Keratinocyte (primary cell): ENCODE data around the gene MORN2. TPM values are rescaled to one million over a fixed set of nuclear protein-coding genes. Genes with fewer than 3 reads are reported as not detected.

ENCODE experiments used
- DNase-seq: peaks from one replicate; pipeline ENCODE4 v3.0.0-alpha.2; 2011; ENCODE audit warnings: low read depth, missing footprints, low spot score
- FAIRE-seq: peaks from 2 replicates; lab custom pipeline; 2011; peaks lifted over from hg19 to GRCh38; lab: Jason Lieb, UNC
- H2AFZ ChIP-seq: 2 replicates; pipeline ENCODE4 v1.6.0; 2012; ENCODE audit warnings: low read length, control low read depth, inconsistent platforms; ENCODE audit not compliant: control insufficient read depth
- H3K27ac ChIP-seq: 2 replicates; pipeline ENCODE4 v1.5.1; 2011; ENCODE audit warnings: low read length; ENCODE audit not compliant: control insufficient read depth, insufficient read depth
- H3K27me3 ChIP-seq: 3 replicates; pipeline ENCODE4 v1.6.0; 2011; ENCODE audit warnings: low read length; ENCODE audit not compliant: control insufficient read depth, insufficient read depth; ENCODE audit errors: extremely low read depth
- H3K36me3 ChIP-seq, 2 experiments: 2 replicates in 1 of 2; 3 replicates in 1 of 2; pipeline ENCODE4 v1.5.1; 2011; ENCODE audit warnings: low read length in 2 of 2, mild to moderate bottlenecking in 1 of 2; ENCODE audit not compliant: control insufficient read depth in 2 of 2, insufficient read depth in 2 of 2; ENCODE audit errors: extremely low read depth in 1 of 2
- H3K4me1 ChIP-seq: 3 replicates; pipeline ENCODE4 v1.5.1; 2011; ENCODE audit warnings: low read length; ENCODE audit not compliant: control insufficient read depth, insufficient read depth; ENCODE audit errors: extremely low read depth
- H3K4me2 ChIP-seq: 3 replicates; pipeline ENCODE4 v1.6.0; 2011; ENCODE audit warnings: low read depth, low read length; ENCODE audit not compliant: control insufficient read depth, insufficient read depth; ENCODE audit errors: extremely low read depth
- H3K4me3 ChIP-seq, 3 experiments: fragments of 200-600 bp in 1 of 3; sonication (generic) in 1 of 3; 2 replicates in 2 of 3; 3 replicates in 1 of 3; pipeline ENCODE4 v1.5.1; 2011 to 2016; ENCODE audit warnings: low read length in 3 of 3, mild to moderate bottlenecking in 3 of 3, control low read depth in 2 of 3, inconsistent platforms in 1 of 3, low read depth in 1 of 3, mixed read lengths in 1 of 3, mixed run types in 1 of 3, moderate library complexity in 1 of 3; ENCODE audit not compliant: control insufficient read depth in 2 of 3, insufficient read depth in 2 of 3; ENCODE audit errors: extremely low read depth in 1 of 3
- H3K79me2 ChIP-seq: 2 replicates; pipeline ENCODE4 v1.6.0; 2012; ENCODE audit warnings: low read length; ENCODE audit not compliant: control insufficient read depth, insufficient read depth
- H3K9ac ChIP-seq: 3 replicates; pipeline ENCODE4 v1.6.0; 2011; ENCODE audit warnings: low read length; ENCODE audit not compliant: control insufficient read depth, insufficient read depth; ENCODE audit errors: extremely low read depth
- H3K9me1 ChIP-seq: 3 replicates; pipeline ENCODE4 v1.6.0; 2011; ENCODE audit warnings: low read length; ENCODE audit not compliant: control insufficient read depth, insufficient read depth; ENCODE audit errors: extremely low read depth
- H3K9me3 ChIP-seq: 2 replicates; pipeline ENCODE4 v1.5.1; 2012; ENCODE audit warnings: low read depth, low read length; ENCODE audit not compliant: control insufficient read depth
- H4K20me1 ChIP-seq: 3 replicates; pipeline ENCODE4 v1.6.0; 2011; ENCODE audit warnings: low read length; ENCODE audit not compliant: control insufficient read depth, insufficient read depth; ENCODE audit errors: extremely low read depth
- CTCF ChIP-seq, 3 experiments: IDR thresholded peaks in 1 of 3; conservative IDR thresholded peaks in 1 of 3; optimal IDR thresholded peaks in 1 of 3; 2 replicates in 2 of 3; 3 replicates in 1 of 3; pipeline versions ENCODE3 to v1.5.1; 2011; ENCODE audit warnings: low read length in 3 of 3, mild to moderate bottlenecking in 3 of 3, moderate library complexity in 2 of 3, control low read depth in 1 of 3, inconsistent platforms in 1 of 3; ENCODE audit not compliant: insufficient read depth in 2 of 3; ENCODE audit errors: extremely low read depth in 1 of 3
- EZH2 ChIP-seq: IDR thresholded peaks from one replicate; pipeline ENCODE4 v1.6.1; 2012; ENCODE audit warnings: inconsistent platforms, mild to moderate bottlenecking, low read length, moderate library complexity
- dilution Hi-C: fragments of 300-500 bp; cut with MboI; formaldehyde crosslinking; loops from one replicate; pipeline ENCODE4 v1.7.0; 2020; ENCODE audit warnings: low sequenced_read_pairs; ENCODE audit not compliant: extremely low pct_ligation_motif_present
- polyA plus RNA-seq, 5 experiments: library from polyadenylated mRNA; depleted of rRNA in 3 of 5; stranded (reverse) in 3 of 5; stranded (forward) in 1 of 5; unstranded in 1 of 5; fragments of >200 nt; gene quantifications; 1 replicate in 1 of 5; 2 replicates in 3 of 5; 3 replicates in 1 of 5; pipeline versions ENCODE4 v1.2.1 to v1.2.3, GENCODE V29; 2011 to 2012; ENCODE audit warnings: missing spikeins in 2 of 5, low read depth in 1 of 5, low replicate concordance in 1 of 5

The MORN2 gene
- polyA plus RNA-seq, 1 donor (not counting 4 experiments of a cell fraction or from before 2014, with no cell fraction given), result 22.5 TPM

GRCh38 chr2:38922389-38922788 is 46.6 kb downstream of the MORN2 start:
- Histone ChIP-seq H4K20me1 (no peaks in the 10 kb centered on the region), H3K9ac (no peak overlapping the region), H3K4me1 (no peaks in the 10 kb centered on the region), H3K27ac (no peak overlapping the region), H3K4me2 (no peak overlapping the region), H3K36me3 (no peaks in the 10 kb centered on the region), H2AFZ (no peak overlapping the region), H3K27me3 (no peaks in the 10 kb centered on the region), H3K4me3 (no peak overlapping the region), H3K9me3 (no peaks in the 10 kb centered on the region), H3K79me2 (no peaks in the 10 kb centered on the region), H3K9me1 (no peaks in the 10 kb centered on the region)
- DNase-seq (no peak), FAIRE-seq (no peak)
- dilution Hi-C loops, result no loop called here
- no peak for TF ChIP-seq EZH2
- no peak for TF ChIP-seq CTCF (optimal IDR thresholded peaks at IDR 0.05 in 1 of 3, IDR thresholded peaks at IDR 0.05 in 1 of 3, conservative IDR thresholded peaks at IDR 0.05 in 1 of 3; ENCODE audit: extremely low read depth in 1 of 3, insufficient read depth in 2 of 3, low read length in 3 of 3)

- TF ChIP-seq EZH2 (no peak), CTCF (optimal IDR thresholded peaks at IDR 0.05 in 1 of 3, IDR thresholded peaks at IDR 0.05 in 1 of 3, conservative IDR thresholded peaks at IDR 0.05 in 1 of 3; ENCODE audit: extremely low read depth in 1 of 3, insufficient read depth in 2 of 3, low read length in 3 of 3) (no peak)
- H3K27me3 ChIP-seq, result no peaks in the 10 kb centered on the region
- no peak overlapping the region for H3K4me3 ChIP-seq
- H3K4me1 ChIP-seq, result no peaks in the 10 kb centered on the region
- no peaks in the 10 kb centered on the region for H3K79me2 ChIP-seq
- no peak overlapping the region for H3K4me2 ChIP-seq
- H3K27ac ChIP-seq, result no peak overlapping the region
- dilution Hi-C loops, result no loop called here
- H2AFZ ChIP-seq, result no peak overlapping the region
- no peaks in the 10 kb centered on the region for H3K36me3 ChIP-seq
- FAIRE-seq (no peak), DNase-seq (no peak)
- H4K20me1 ChIP-seq, result no peaks in the 10 kb centered on the region
- no peak overlapping the region for H3K9ac ChIP-seq
- no peaks in the 10 kb centered on the region for H3K9me3 ChIP-seq
- no peaks in the 10 kb centered on the region for H3K9me1 ChIP-seq
Observed at GRCh38 chr2:38922902-38923301, 47.1 kb downstream of the MORN2 start.
